H1 (cell line): ENCODE results near the gene NELFCD. TPM values are rescaled to one million over a fixed set of nuclear protein-coding genes. Genes with fewer than 3 reads are reported as not detected.

Source experiments
- ASH2L ChIP-seq: fragments of 200-600, 300-600 bp; sonication (generic); IDR thresholded peaks from one replicate; pipeline ENCODE4 v1.7.1; 2017; ENCODE audit warnings: low read length
- ATF3 ChIP-seq: IDR thresholded peaks from 2 replicates; pipeline ENCODE4 v1.6.1; 2011; ENCODE audit warnings: low read depth, mild to moderate bottlenecking, low read length; ENCODE audit not compliant: insufficient read depth
- BCL11A ChIP-seq, 2 experiments: IDR thresholded peaks; one replicate each; pipeline ENCODE4 v1.6.1; 2011; ENCODE audit warnings: low read depth in 2 of 2, low read length in 2 of 2, mild to moderate bottlenecking in 2 of 2
- CHD2 ChIP-seq: IDR thresholded peaks from 2 replicates; pipeline ENCODE4 v1.6.1; 2012; ENCODE audit warnings: low read length, improper control_type of control experiment
- CHD7 ChIP-seq: fragments of 300-600 bp; sonication (generic); IDR thresholded peaks from 2 replicates; pipeline ENCODE4 v1.7.1; 2012; ENCODE audit warnings: low read length, moderate library complexity, mild to moderate bottlenecking, inconsistent platforms; ENCODE audit not compliant: insufficient replicate concordance
- EZH2 ChIP-seq: fragments of 200-600 bp; sonication (generic); IDR thresholded peaks from 2 replicates; pipeline ENCODE4 v1.7.1; 2012; ENCODE audit warnings: low read depth, mild to moderate bottlenecking, moderate library complexity, low read length, inconsistent platforms; ENCODE audit not compliant: severe bottlenecking
- GTF2F1 ChIP-seq: IDR thresholded peaks from 2 replicates; pipeline ENCODE4 v1.6.1; 2012; ENCODE audit warnings: low read depth, low read length, improper control_type of control experiment, borderline replicate concordance
- KDM4A ChIP-seq: IDR thresholded peaks from one replicate; pipeline ENCODE4 v1.7.1; 2012; ENCODE audit warnings: low read depth, mild to moderate bottlenecking, moderate library complexity, low read length, inconsistent platforms; ENCODE audit not compliant: severe bottlenecking
- polyA plus RNA-seq, 7 experiments: library from polyadenylated mRNA; depleted of rRNA in 3 of 7; stranded (reverse) in 5 of 7; unstranded in 2 of 7; fragments of >200 nt in 5 of 7; fragments of 200-250 nt in 2 of 7; gene quantifications; 1 replicate in 5 of 7; 2 replicates in 1 of 7; 4 replicates in 1 of 7; pipeline versions ENCODE4 v1.2.1 to v1.2.3, GENCODE V29; 2011 to 2013; ENCODE audit warnings: missing spikeins in 2 of 7, mixed read lengths in 2 of 7
- total RNA-seq: library from RNA; stranded (reverse); fragmentation: NEBNext Ultra II Directional; extraction: Animal tissue kit (Norgen Biotek cat#: 25700); gene quantifications from 2 replicates; pipeline ENCODE4 v1.2.1, GENCODE V29; 2021

NELFCD gene
- total and polyA plus RNA-seq, 2 of the 8 experiments (the other 6 are each of a cell fraction or from before 2014, with no cell fraction given) = 35.5 to 59.6 TPM

DNA sequence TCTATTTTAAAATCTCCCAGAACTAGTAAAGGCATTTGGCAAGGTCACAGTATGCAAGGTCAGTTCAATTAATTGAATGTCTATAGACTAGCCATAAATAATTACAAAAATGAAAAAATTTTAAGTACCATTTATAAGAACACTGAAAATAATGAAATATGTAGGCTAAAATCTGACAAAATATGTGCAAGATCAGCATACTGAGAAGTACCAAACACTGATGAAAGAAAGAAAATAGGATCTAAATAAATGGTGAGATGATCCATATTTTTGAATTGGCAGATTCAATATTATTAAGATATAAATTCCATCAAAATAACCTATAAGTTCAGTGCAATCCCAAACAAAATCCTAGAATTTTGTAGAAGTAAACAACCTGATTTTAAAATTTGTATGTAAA is 28.0 kb upstream of the NELFCD start (continued):
- TF ChIP-seq CHD7 = no peak
- no peak for TF ChIP-seq BCL11A (IDR thresholded peaks at IDR 0.05; ENCODE audit: low read depth in 2 of 2, low read length in 2 of 2)
- no peak for TF ChIP-seq GTF2F1
- TF ChIP-seq KDM4A = no peak
- TF ChIP-seq EZH2 = no peak
- TF ChIP-seq ATF3 = no peak
- no peak for TF ChIP-seq ASH2L
- TF ChIP-seq CHD2 = no peak
